Amygdala (tissue), 56 donors: ENCODE measurements around the gene CLEC3A.
"Not testable (repeated sequence)": the region's sequence is repeated elsewhere in the genome, so short reads cannot be mapped to it uniquely, and the experiment has no call there.

Experiments used
- DNase-seq, 56 donors: peaks; one replicate each; lab custom pipeline; 2025; lab: John Stamatoyannopoulos, UW

CLEC3A gene

DNA sequence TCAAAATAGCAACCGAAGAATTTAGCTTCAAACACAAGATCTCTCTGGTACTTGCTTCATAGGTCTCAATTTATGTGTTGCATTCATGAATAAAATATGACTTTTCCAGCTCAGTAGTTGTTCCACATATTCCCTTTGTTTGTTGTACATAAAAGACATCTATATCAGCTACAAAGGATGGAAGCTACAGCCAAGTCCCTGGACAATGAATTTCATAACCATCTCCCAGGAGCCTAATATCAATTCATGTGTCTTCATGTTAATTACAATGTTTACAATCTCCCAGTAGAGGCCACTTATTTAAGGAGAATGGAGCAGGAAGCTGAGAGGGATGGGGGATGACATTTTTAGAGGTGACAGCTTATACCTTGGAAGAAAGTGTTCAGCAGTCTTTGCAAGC is 3.3 kb downstream of the CLEC3A start:
- DNase-seq, result no peak

DNA sequence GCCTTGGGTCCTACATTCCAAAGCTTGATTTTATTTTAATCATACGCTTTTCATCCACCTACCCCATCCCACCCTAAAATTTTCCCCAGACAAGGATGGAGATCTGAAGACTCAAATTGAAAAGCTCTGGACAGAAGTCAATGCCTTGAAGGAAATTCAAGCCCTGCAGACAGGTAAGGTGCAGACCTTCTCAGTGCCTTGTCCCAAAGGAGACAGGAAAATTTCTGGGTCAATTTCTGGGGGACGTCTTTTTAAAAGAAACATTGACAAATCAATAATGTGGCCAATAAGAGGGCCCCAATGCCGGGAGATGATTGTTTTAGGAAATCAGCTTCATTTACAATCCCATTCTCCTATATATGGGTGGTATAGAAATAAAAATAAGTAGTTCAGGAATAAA is 5.7 kb downstream of the CLEC3A start:
- no peak for DNase-seq

DNA sequence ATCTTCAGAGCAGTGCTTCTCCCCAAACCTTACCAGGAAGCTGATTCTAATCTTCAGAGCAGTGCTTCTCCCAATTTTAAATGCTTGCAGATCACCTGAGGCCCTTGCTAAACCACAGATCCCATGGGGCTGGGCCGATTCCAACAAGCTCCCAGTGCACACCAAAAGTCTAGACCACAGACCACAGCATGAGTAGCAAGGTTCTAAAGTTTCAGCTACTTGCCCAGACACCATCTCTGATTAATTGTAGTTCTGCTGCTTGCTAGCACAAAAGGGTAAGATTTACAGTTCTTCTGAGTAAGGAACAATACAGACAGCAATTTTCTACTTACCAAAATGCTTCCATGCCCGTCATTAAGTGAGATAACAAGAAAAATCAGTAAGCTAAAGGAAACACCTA is 12.2 kb downstream of the CLEC3A start:
- DNase-seq, result no peak

DNA sequence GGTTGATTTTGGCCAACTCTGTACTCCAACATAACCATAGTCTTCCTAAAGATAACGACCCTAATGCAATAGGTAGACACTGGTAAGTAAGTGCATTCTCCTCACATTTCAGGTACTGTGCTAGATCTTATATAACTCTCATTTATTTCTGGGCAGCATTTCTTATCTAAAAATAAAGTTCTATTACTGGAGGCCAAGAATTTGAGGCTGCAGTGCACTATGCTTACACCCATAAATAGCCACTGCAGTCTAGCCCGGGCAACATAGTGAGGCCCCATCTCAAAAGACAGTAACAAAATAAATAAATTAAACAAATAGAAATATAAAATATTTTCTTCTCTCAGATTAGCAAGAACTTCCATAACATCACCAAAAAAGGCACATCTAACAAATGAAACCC is 12.7 kb downstream of the CLEC3A start:
- DNase-seq, result no peak

DNA sequence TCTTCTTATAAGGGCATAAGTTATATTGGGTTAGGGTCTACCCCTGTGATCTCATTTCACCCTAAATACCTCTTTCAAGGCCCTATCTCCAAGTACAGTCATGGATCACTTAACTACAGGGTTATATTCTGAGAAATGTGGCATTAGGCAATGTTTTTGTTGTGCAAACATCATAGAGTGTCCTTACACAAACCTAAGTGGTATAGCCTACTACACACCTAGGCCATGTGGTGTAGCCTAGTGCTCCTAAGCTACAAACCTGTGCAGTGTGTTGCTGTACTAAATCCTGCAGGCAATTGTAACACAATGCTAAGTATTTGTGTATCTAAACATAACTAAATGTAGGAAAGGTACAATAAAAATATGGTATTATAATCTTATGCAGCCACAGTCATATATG is 18.0 kb downstream of the CLEC3A start:
- no peak for DNase-seq

DNA sequence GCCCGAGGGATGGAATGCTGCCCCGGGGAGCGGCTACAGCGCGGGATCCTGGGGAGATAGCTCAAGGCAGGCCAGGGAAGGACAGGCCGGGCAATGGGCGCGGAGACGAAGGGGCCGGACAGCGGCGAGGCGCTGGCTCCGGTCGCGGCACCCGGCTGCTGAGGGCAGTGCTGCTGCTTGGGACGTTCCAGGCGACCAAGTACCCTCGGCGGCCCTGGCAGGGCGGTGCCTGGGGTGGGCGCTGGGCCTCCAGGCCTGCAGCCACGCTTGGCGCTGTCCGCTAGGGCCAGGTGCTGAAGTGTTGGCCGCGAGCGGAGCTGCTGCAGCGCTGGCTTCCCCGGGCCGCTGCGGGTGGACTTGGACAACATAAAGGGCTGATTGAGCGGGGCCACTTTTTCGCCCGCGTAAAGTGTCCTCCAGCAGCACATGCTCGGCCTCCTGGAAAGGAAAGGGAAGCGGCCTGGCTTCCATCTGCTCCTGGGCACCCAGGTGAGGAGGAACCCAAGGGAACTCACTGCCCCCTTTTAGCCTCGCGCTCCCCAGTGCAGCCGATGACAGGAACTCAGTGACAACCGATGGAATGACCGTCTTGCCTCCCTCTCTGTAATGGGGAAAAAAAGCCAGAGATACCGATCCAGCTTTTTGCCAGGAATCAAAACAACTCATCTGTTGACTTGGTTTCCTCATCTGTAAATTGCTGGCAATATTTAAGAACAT is 23.7 kb downstream of the CLEC3A start:
- DNase-seq, result peak in 37 of 56 donors; percentile 1 to 64 (median 23)

DNA sequence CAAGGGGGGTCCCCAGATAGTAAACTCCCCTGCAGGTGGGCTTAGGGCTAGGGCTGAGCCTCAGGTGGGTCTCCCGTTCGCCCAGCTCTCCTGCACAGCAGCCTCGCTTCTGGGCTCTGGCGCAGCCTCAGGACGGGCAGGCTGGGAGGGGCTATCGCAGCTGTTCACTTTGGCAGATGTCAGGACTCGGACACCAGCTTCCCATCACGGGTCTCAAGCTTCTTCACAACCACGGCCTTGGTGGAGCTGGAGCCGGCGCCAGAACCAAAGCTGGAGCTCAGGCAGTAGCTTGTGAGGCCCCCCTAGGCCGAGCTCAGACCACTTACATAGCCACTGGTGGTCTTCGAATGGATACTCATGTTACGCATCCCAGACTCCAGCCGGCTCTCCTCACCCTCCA is 26.0 kb downstream of the CLEC3A start:
- no peak for DNase-seq

DNA sequence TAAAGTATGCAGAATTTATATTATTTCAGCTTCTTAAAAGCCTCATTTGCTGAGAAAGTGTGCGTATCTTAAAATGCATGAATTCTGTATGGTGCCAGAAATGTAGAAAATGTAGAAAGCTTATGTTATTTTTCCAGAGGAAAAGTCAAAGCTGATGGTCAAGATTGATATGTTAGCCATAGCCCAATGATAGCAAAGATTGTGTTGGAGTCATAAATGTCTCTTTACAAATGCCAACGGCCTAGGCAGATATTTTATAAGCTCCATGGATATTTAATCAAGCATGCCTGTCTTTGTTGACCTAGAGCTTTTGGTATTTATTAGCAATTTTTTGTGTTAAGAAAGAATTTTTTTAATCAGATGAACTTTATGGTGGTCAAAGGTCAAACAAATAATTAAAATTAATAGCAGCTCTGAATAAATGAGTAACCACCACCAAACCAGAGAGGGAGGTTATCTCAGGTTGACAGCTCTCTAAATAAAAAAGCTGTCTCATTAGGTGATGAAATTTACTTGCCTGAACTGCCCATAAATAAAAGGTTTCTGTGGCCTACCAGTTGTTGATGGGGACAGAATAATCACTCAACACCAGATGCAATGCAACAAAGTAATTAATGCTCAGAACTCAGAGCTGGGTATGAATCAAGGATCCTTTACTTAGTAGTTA is 28.5 kb downstream of the CLEC3A start:
- DNase-seq, result no peak

DNA sequence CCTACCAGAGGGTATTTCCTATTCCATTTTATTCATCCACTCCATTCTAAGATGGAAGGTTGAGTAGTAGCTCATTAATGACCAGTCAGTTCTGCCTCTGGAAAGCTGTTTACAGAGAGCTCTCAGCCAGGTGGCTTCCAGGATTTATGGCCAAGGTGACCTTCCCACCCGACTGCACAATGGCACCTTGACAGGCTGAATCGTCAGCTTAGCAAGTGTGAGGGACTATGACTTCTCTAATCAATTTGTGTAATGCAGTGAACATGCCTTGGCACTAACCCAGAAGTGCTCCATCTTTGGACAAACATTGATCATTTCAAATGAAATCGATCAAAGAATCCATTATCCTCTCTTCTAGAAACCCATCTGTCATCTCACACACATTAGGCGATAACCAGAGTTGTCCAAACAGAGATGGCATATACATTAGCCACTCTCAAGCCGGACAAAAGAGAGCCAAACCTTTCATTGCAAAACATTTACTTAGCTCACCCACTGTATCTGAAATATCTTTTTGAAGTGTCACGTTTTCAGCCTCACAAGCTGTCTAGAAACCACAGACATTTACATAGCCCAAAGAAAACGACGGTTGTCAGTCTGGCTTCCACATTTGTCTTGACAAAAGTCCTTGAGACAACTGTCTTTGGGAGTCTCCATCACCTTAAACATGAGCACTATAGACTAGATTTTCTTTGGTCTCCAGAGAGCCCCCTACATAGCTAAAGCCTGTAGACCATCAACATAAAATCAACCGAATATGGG is 35.6 kb downstream of the CLEC3A start:
- no peak for DNase-seq

DNA sequence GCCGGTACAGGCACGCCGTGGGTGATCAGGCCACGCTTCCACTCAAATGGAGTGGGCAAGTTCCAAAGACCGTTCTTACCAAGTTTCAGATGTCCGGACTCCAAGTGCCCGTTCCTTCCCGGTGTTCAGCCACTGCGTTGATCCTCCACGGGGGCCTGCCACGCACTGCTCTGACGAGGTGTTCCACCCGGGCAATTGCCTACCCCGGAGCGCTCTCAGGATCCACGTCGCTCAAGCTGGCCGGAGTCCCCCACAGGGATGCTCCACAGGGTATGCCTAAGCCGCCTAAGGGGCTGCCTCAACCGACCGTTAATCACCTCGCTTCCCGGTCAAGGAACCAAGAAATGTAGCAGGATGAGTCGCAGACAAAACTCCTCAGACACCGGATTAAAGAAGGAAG is 37.5 kb downstream of the CLEC3A start:
- not testable (repeated sequence) for DNase-seq

DNA sequence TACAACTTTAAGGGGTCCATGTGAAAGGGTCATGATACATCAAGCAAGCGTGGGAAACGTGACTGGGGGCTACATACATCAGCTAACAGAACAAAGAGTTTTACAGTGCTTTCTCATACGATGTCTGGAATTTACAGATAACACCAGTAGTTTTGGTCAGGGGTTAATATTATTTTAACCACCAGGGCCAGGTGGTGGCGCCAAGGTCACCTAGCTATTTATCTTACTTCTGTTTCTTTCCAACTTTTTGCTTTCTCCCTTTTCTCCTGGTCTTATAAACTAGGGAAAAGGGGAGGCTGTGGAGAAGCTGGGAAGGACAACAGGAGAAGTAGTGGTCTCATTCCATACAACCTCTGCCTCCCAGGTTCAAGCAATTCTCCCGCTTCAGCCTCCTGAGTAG is 37.9 kb downstream of the CLEC3A start:
- no peak for DNase-seq

DNA sequence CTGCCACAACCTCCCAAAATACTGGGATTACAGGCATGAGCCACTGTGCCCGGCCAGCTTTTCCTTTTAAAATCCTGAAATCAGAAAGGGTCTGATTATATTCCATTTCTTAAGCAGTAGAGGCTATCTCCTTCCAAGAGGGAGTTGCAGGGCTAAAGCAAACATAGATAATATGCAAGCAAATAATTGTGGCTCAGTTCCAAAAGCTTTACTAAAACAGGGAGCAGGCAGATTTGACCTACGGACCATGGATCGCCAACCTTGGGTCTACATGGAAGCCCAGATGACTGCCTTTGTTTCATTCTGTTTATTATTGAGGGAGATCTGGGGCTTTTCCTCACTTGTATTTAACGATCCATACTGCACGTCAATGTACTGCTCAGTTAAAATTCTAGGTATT is 38.5 kb downstream of the CLEC3A start:
- no peak for DNase-seq

DNA sequence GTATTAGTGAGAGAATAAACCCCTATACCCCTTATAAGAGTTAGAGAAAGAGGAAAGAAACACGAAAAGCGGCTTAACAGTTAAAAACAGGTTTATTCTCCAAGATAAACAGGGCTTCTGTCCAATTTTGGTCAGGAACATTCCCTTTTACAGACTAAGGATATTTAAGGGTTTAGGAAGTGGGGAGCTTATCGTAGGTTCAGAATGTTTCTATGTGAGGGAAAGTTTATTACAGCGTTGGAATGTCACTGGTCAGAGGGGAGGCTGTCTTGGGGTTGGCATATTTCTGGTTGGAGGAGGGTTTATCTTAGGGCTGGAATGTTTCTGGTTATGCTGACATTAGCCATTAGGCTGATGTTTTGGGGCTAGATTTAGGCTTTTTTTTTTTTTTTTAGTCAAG is 43.0 kb downstream of the CLEC3A start:
- no peak for DNase-seq

DNA sequence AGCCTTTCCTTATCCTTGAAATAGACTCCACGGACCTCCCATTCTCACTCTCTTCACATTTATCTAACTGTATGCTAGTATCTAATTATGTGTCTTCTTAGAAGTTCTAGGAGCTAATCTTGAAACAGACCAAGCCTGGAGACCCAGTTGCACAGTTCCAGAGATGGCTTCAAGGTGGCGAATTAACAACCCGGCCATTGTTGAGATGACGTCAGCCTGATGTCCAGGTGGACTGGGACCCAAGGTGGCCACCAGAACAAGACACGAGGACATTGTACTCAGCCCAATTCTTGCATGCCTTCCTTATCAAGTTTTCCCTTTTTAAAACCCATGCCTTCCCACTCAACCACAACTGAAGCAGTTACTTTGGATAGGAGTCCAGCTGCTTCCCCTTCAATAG is 47.6 kb downstream of the CLEC3A start:
- DNase-seq, result no peak

DNA sequence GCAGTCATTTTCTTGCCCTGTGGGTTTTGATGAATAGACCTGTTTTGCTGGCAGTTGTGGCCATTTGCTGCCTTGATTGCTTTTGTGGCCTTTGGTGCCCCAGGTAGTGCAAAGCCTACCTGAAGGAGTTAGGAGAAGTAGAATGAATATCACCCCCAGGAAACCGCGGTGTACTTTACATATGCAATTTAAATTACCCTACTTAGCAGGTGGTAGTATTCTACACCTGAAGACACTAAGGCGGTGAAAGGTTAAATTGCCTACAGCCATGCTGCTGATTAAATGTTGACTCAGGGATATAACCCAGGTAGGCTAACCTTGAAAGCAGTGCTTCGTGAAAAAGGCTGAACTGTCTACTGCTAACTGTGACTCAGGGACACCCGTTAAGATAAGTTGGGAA is 49.9 kb downstream of the CLEC3A start:
- DNase-seq, result no peak

DNA sequence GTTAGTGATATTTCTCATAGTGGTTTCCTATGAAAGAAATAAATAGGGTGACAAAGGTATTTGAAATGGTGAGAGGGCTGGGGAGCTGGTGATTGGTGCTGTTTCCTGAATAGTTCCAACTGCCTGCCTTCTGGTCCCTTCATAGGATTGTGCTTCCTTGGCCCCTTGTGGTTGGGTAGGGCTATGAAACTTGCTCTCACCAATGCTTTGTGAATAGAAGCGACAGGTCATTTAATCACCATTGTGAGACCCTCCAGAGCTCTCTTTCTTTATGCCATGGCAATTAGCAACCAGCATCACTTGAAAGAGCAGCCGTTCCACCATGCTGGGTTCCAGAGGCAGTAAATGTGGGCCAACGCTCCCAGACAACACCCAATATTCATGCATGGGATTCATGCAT is 53.5 kb downstream of the CLEC3A start:
- DNase-seq, result no peak

DNA sequence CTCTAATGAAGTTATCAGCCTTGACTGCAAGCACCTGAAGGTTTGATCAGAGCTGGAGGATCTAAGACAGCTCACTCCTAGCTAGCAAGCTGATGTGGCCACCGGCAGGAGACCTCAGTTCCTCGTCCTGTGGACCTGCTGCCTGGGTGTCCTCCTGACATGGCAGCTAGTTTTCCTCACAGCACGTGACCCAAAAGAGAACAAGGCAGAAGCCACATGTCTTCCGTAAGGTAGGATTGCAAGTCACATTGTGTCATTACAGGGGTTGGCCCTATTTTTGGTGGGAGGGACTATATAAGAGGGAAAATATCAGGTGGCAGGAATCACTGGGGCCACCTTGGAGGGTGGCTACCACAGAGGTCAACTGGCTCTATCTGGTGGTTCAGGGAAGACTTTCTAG is 59.0 kb downstream of the CLEC3A start:
- no peak for DNase-seq
